HuH-7.5 (cell line): ENCODE measurements around the gene HTR1D.
"Not testable (repeated sequence)": the region's sequence is repeated elsewhere in the genome, so short reads cannot be mapped to it uniquely, and the experiment has no call there.

Experiments
- DNase-seq: peaks from one replicate; pipeline ENCODE4 v3.0.0; 2011; ENCODE audit warnings: low spot score

The HTR1D gene

GRCh38 chr1:23217421-23218115, at the start of gene HTR1D:
Gene HTR1D (minus strand): TSS chr1:23217502. CDS start chr1:23194219, 23,283 bp downstream.
- DNase-seq = peak; percentile 35

GRCh38 chr1:23263380-23263887, 46.1 kb upstream of the HTR1D start:
- no peak for DNase-seq

DNA sequence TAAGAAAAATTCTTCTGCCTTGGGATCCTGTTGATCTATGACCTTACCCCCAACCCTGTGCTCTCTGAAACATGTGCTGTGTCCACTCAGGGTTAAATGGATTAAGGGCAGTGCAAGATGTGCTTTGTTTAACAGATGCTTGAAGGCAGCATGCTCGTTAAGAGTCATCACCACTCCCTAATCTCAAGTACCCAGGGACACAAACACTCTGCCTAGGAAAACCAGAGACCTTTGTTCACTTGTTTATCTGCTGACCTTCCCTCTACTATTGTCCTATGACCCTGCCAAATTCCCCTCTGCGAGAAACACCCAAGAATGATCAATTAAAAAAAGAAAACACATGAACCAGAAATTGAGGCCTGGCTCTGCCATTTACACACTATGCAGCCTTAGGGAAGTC, 40.8 kb upstream of the HTR1D start:
- DNase-seq = not testable (repeated sequence)

- not testable (repeated sequence) for DNase-seq
Observed at GRCh38 chr1:23257371-23257770, 40.1 kb upstream of the HTR1D start.

- no peak for DNase-seq
Observed at GRCh38 chr1:23254584-23254983, 37.3 kb upstream of the HTR1D start.

DNA sequence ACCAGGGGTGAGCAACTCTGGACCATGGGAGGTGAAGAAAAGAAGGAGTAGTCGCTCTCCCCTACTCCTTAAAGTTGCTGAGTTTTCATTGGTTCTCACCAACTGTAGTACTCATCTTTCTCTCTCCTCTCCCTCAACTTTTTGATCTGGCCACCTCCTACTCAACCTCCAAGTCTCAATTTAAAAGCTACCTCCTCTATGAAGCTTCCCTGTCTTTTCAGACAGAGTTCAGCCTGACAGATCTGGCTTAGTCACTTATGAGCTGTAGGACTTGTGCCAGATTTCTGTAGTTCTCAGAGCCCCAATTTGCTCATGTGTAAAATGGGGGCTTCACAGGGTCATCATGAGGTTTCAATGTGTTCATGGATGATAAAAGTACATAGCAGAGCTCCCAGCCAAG, 34.5 kb upstream of the HTR1D start:
- no peak for DNase-seq

DNA sequence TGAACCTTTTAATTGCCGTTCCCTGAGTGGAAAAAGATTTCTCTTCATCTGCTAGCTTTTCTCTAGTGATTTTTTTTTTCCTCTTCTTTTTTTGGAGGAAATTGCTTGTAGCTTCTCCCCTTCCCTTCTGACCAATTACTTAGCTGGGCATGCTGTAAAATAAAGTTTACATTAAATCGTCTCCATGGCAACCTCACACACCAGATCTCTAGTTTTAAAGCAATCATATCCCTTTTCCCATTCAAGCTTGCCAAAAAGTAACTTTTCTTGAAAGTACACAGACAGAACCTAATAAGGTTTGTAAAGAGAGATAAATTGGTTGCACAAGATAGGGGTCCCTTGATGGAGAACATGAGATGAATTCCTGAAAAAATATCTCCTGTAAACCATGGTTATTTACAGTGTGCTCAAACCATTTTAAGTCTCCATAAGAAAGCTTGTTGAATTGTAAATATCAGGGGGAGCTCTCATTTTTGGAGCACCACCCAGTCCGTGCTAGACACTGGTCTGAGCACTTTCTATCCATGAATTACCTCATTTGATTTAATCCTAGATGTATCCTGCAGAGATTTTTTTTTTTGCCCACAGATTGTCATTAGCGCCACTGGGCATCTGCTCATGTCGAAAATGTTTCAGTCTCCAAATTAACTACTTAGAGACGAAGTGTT, 32.6 kb upstream of the HTR1D start:
- no peak for DNase-seq

DNA sequence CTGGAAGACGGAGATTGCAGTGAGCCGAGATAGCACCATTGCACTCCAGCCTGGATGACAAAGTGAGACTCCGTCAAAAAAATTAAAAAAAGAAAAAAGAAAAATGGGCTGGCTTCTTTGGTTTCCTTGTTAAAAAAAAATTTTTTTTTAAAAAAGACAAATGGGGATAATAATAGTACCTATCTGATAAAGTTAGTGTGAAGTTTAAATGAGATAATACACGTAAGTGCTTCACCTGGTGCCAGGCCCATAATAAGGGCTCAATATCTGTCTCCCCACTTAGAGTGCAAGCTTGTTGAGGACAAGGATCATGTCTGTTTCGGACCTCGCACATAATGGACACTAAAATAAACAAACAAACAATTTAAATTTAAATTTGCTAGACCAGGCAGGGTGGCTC, 30.0 kb upstream of the HTR1D start:
- no peak for DNase-seq

- no peak for DNase-seq
Observed at GRCh38 chr1:23246274-23246673, 29.0 kb upstream of the HTR1D start.

- no peak for DNase-seq
Observed at GRCh38 chr1:23244256-23244761, 27.0 kb upstream of the HTR1D start.

DNA sequence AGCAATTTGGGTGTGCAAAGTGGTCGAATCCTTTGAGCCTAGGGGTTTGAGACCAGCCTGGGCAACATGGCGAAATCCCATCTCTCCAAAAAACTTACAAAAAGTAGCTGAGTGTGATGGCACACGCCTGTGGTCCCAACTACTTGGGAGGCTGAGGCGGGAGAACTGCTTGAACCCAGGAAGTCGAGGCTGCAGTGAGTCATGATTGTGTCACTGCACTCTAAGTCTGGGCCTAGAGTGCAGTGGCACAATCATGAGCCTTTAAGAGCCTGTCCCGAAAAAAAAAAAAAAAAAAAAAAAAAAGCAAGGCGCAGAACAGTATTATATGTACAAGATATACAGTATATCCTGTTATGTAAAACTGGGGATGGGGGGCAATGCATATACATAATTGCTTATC, 25.1 kb upstream of the HTR1D start:
- DNase-seq = no peak

DNA sequence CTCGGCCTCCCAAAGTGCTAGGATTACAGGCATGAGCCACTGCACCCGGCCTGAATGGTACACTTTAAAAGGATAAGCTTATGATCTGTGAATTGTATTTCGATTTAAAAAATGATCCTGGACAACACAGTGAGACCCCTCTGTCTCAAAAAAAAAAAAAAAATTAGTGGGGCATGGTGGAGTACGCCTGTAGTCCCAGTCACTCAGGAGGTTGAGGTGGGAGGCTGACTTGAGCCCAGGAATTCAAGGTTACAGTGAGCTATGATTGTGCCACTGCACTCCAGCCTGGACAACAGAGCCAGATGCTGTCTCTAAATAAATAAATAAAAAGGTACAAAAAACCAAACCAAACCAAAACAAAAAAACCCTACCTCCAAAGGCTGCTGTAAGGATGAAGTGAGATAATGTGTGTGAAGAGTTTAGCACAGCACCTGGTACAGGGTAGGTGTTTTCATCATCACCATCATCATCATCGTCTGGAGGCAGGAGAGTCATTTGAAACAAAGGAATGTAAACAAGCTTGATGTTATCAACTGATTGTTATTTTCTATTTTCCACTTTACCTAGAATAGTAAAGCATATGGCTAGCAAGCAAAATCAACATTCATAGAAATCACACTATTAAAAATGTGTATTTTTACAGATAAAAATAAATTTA, 22.5 kb upstream of the HTR1D start:
- no peak for DNase-seq

DNA sequence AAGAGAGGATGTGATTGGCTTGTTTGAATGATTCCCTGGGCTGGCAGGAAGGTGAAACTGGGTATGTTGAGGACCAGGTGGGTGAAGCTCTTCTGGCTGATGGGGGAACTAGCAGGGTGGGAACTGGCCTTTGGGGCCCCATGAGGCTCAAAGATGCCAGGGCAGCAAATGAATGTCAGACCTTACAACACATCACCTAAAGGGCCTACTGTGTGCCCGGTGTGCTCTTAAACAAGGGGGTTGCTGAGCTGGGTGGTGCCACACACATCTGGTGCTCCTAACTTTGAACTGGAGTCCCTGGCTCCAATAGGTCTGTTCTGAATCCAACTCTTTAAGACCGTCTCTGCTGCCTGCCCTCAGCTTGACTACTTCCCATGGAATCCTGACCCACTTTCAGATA, 21.3 kb upstream of the HTR1D start:
- no peak for DNase-seq

DNA sequence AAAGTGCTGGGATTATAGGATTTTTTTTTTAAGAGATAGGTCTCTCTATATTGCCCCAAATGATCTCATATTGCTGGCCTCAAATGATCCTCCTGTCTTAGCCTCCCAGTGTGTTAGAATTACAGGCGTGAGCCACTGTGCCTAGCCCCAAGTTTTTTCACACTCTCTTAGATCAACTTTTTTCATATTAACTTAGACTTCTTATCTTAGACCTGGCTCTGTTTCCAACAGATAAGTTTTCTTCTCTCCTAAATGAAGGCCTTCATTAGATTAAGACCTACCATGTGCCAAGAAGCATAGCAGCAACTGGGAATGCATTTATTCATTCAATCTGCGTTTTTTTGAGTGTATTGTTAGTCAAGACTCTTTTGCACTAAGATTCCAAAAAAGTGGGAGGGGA, 20.2 kb upstream of the HTR1D start:
- no peak for DNase-seq

GRCh38 chr1:23227806-23228205, 10.5 kb upstream of the HTR1D start:
- DNase-seq = no peak

DNA sequence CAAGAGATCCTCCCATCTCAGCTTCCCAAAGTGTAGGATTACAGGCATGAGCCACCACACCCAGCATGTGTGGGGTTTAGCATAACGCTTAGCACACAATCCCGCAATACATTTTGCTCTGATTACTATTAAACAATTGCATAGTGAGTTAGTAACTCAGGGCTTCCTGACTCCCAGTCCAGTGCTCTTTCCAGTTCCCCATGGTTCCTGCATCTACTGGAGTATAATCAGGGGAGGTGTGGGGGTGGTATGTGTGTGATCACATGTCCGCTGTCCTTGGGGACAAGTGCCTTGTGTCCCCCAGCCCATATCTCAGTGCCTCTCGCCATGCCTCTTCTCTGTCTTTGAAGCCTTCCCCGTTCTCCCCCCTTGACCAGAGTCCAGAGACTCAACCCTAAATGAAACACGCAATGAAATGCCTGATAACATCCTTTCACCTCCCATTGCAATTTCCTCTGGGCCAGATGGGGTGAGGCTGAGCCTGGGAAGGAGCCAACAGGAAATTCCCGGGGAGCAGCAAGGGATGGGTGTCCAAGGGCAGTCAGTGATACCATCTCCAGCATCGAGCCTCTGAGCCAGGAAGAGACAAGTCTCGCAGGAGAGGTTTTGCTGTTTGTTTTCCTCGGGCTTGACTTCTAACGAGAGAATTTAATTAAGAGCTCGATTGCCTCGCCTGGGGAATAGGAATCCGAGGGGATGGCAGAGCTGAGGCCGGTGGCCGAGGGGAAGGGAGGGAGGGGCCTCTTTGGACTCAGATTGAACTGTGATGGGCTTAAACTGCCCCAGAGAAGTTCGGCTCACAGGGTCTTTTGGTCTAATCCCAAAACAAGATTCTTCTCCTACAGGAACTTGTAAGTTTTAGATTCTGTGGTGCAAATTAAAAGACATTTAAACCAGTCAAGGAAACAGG, 7.7 kb upstream of the HTR1D start:
- DNase-seq = no peak

DNA sequence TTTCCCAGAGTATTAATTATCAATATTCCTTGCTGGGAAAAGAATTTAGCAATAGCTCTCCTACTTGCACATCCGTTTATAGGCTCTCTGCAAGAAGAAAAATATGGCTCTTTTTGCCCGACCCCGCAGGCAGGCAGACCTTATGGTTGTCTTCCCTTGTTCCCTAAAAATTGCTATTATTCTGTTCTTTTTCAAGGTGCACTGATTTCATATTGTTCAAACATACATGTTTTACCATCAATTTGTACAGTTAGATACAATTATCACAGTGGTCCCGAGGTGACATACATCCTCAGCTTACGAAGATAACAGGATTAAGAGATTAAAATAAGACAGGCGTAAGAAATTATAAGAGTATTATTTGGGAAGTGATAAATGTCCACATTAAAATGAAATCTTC, 6.7 kb upstream of the HTR1D start:
- DNase-seq = not testable (repeated sequence)

- DNase-seq = not testable (repeated sequence)
Observed at GRCh38 chr1:23223490-23223951, 6.2 kb upstream of the HTR1D start.

DNA sequence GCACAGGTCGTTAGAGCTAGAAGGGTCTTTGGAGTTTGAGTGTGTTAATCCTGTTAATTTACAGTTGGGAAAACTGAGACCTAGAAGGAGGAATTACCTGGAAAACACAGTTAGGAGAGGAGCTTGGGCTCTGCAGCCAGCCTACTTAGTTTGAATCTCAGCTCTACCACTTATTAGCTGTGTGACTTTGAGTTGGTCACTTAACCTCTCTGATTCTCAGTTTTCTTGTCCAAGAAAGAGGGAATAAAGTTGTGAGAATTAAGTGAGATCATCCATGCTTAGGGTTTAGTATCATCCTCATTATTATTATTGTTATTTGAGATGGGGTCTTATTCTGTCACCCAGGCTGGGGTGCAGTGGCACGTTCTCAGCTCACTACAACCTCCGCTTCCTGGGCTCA, 5.4 kb upstream of the HTR1D start:
- no peak for DNase-seq

DNA sequence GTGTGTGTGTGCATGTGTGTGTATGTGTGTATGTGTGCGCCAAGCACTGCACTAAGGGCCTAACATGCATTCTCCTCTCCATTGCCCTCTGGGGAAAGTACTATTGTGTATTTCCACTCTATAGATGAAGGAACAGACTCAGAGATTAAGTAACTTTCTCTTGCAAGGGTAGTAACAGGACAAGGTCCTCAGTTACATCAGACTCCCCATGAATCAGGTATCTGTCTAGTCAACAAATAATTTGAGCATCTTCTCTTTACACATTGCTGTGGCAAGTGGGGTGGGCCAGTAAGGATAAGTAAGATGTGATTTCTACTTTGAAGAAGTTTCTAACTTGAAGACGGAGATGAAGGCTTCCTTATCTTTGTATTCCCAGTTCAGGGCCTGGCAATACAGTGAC, 5.0 kb upstream of the HTR1D start:
- DNase-seq = no peak

- DNase-seq = no peak
Observed at GRCh38 chr1:23221107-23221506, 3.8 kb upstream of the HTR1D start.
